B cell (primary cell): ENCODE results near the gene NPR2. TPM values are rescaled to one million over a fixed set of nuclear protein-coding genes. Genes with fewer than 3 reads are reported as not detected.

Source experiments
- ATAC-seq: fragments of 200-7000 bp; cut with Tn5 transposase; one replicate; pipeline ENCODE4 v1.10.0; 2021; ENCODE audit warnings: low read depth, mild to moderate bottlenecking, moderate number of reproducible peaks, moderate library complexity
- CTCF ChIA-PET: fragments of 350-600 bp; sonication (Branson Sonifier 250); formaldehyde crosslinking; loops from one replicate; lab custom pipeline; 2021; ENCODE audit warnings: antibody characterized with exemption, inconsistent platforms; lab: Charles Lee
- POLR2A ChIA-PET: fragments of 350-600 bp; sonication (Branson Sonifier 250); formaldehyde crosslinking; loops from one replicate; lab custom pipeline; 2021; ENCODE audit warnings: antibody characterized with exemption; lab: Charles Lee
- DNase-seq: peaks from one replicate; pipeline ENCODE4 v3.0.0; 2013
- H2AFZ ChIP-seq: 2 replicates; pipeline ENCODE4 v1.6.1; 2012; ENCODE audit warnings: mild to moderate bottlenecking, low read depth, low read length; ENCODE audit not compliant: insufficient read depth, poor library complexity, severe bottlenecking
- H3K27ac ChIP-seq, 2 donors: 1 replicate in 1 of 2; 2 replicates in 1 of 2; pipeline ENCODE4 v1.5.1; 2012 to 2013; ENCODE audit warnings: low read length in 2 of 2, mild to moderate bottlenecking in 2 of 2, moderate library complexity in 1 of 2
- H3K27me3 ChIP-seq, 4 experiments: fragments of 200-600 bp in 1 of 4; sonication (generic) in 1 of 4; replicated peaks in 1 of 4; 1 replicate in 2 of 4; 2 replicates in 2 of 4; pipeline versions ENCODE4 v1.6.1 to v1.7.0; 2013 to 2016; ENCODE audit warnings: low read length in 3 of 4, mild to moderate bottlenecking in 2 of 4, mixed read lengths in 1 of 4, moderate library complexity in 1 of 4; ENCODE audit not compliant: insufficient read depth in 4 of 4, control insufficient read depth in 3 of 4; ENCODE audit errors: control extremely low read depth in 1 of 4
- H3K36me3 ChIP-seq, 2 experiments: replicated peaks in 1 of 2; 1 replicate in 1 of 2; 2 replicates in 1 of 2; pipeline versions ENCODE4 v1.6.1 to v1.7.1; 2013; ENCODE audit warnings: low read length in 1 of 2; ENCODE audit not compliant: insufficient read depth in 2 of 2, control insufficient read depth in 1 of 2; ENCODE audit errors: control extremely low read depth in 1 of 2, extremely low read depth in 1 of 2
- H3K4me1 ChIP-seq, 2 donors: fragments of 200-600 bp in 1 of 2; sonication (generic) in 1 of 2; 1 replicate in 1 of 2; 2 replicates in 1 of 2; pipeline versions ENCODE4 v1.5.1 to v1.6.1; 2013 to 2017; ENCODE audit warnings: low read length in 2 of 2; ENCODE audit not compliant: control insufficient read depth in 2 of 2, insufficient read depth in 2 of 2
- H3K4me2 ChIP-seq: replicated peaks from 2 replicates; pipeline ENCODE3; 2012; ENCODE audit warnings: mild to moderate bottlenecking, low read depth, low read length; ENCODE audit not compliant: poor library complexity, severe bottlenecking
- H3K4me3 ChIP-seq, 5 experiments: fragments of 200-600 bp in 1 of 5; sonication (generic) in 1 of 5; 1 replicate in 3 of 5; 2 replicates in 2 of 5; pipeline versions ENCODE4 v1.5.1 to v1.7.0; 2011 to 2016; ENCODE audit warnings: low read length in 4 of 5, mild to moderate bottlenecking in 4 of 5, low read depth in 2 of 5, control low read depth in 1 of 5, moderate library complexity in 1 of 5; ENCODE audit not compliant: insufficient read depth in 1 of 5; ENCODE audit errors: control extremely low read depth in 1 of 5, extremely low read depth in 1 of 5
- H3K79me2 ChIP-seq: fragments of 200-600 bp; sonication (generic); one replicate; pipeline ENCODE4 v1.6.0; 2016; ENCODE audit warnings: low read length; ENCODE audit not compliant: control insufficient read depth, insufficient read depth
- H3K9ac ChIP-seq: fragments of 200-600 bp; sonication (generic); 2 replicates; pipeline ENCODE4 v1.6.1; 2017; ENCODE audit warnings: mild to moderate bottlenecking, low read length, moderate library complexity
- H3K9me3 ChIP-seq, 3 donors: one replicate each; pipeline versions ENCODE4 v1.6.1 to v1.7.1; 2013; ENCODE audit warnings: low read length in 2 of 3; ENCODE audit not compliant: control insufficient read depth in 2 of 3, insufficient read depth in 1 of 3; ENCODE audit errors: control extremely low read depth in 1 of 3
- H4K20me1 ChIP-seq: 2 replicates; pipeline ENCODE4 v1.6.0; 2012; ENCODE audit warnings: mild to moderate bottlenecking, low read length; ENCODE audit not compliant: insufficient read depth, control insufficient read depth, poor library complexity, severe bottlenecking
- H3K27ac Mint-ChIP-seq: one replicate; pipeline ENCODE4 v1.8.0; 2021; ENCODE audit warnings: mixed read lengths
- H3K27me3 Mint-ChIP-seq: one replicate; pipeline ENCODE4 v1.8.0; 2021; ENCODE audit warnings: mixed read lengths
- H3K4me1 Mint-ChIP-seq: one replicate; pipeline ENCODE4 v1.8.0; 2021; ENCODE audit warnings: mixed read lengths
- H3K4me3 Mint-ChIP-seq: one replicate; pipeline ENCODE4 v1.8.0; 2021; ENCODE audit warnings: mixed read lengths
- H3K9me3 Mint-ChIP-seq: one replicate; pipeline ENCODE4 v1.8.0; 2022; ENCODE audit warnings: mixed read lengths; ENCODE audit not compliant: insufficient read depth
- CTCF ChIP-seq: fragments of 200-600 bp; IDR thresholded peaks from one replicate; pipeline ENCODE4 v1.8.0; 2022; ENCODE audit warnings: antibody characterized with exemption, mild to moderate bottlenecking
- EZH2 ChIP-seq: IDR thresholded peaks from 2 replicates; pipeline ENCODE4 v1.6.1; 2012; ENCODE audit warnings: borderline replicate concordance, low read depth, mild to moderate bottlenecking, moderate library complexity, low read length; ENCODE audit not compliant: insufficient read depth, poor library complexity, severe bottlenecking
- WGBS: methylation state at CpG from one replicate; pipeline ENCODE4 v1.1.5; 2013; ENCODE audit warnings: missing lambda C conversion rate; ENCODE audit not compliant: insufficient coverage; 5-methylcytosine and 5-hydroxymethylcytosine counted together
- intact Hi-C: fragments of 100-400 bp; cut with micrococcal nuclease; formaldehyde crosslinking; loops from one replicate; pipeline ENCODE4 v1.10.0; 2022
- polyA plus RNA-seq: library from polyadenylated mRNA; depleted of rRNA; stranded (reverse); fragments of >200 nt; gene quantifications from 2 replicates; pipeline ENCODE4 v1.2.3, GENCODE V29; 2012
- total RNA-seq, 2 donors: library from RNA; stranded (reverse); fragments of 120-200 nt in 1 of 2; gene quantifications; 1 replicate in 1 of 2; 2 replicates in 1 of 2; pipeline versions ENCODE4 v1.2.3 to v1.2.4, GENCODE V29; 2013 to 2022

Gene NPR2
- total and polyA plus RNA-seq, 2 donors (not counting 1 experiment from before 2014, with no cell fraction given): 7.6 to 8.0 TPM

- no peak overlapping the region for H3K4me2 ChIP-seq
- H3K79me2 ChIP-seq: peaks cover 13% of the 10 kb centered on the region
- ChIA-PET CTCF (interaction anchor here (0.6 to 6.0 kb wide), 43 partner anchors 7 to 233 kb away, joined by 3 to 176 read pairs (median 6); partner anchors contain the start of genes CREB3, FAM221B, GBA2 and HINT2), POLR2A (interaction anchor here (1.5 kb wide), 1 partner anchor 37 kb away, joined by 3 read pairs; no protein-coding TSS in a partner anchor)
- no peak overlapping the region for H3K4me3 Mint-ChIP-seq
- H3K27me3 Mint-ChIP-seq: peaks cover 4% of the 10 kb centered on the region
- peaks cover 5% of the 10 kb centered on the region in 2 donors for H3K4me1 ChIP-seq
- H3K27me3 ChIP-seq: peaks cover 0 to 6% (median 3%) of the 10 kb centered on the region in 4 experiments
- H3K27ac ChIP-seq: no peak overlapping the region
- H3K9me3 Mint-ChIP-seq: no peaks in the 10 kb centered on the region
- H3K4me3 ChIP-seq: no peak overlapping the region
- H3K9ac ChIP-seq: no peak overlapping the region
- no peaks in the 10 kb centered on the region for H3K9me3 ChIP-seq
- DNase-seq (no peak), ATAC-seq (no peak)
- H3K4me1 Mint-ChIP-seq: peaks cover 9% of the 10 kb centered on the region
- H4K20me1 ChIP-seq: peaks cover 9% of the 10 kb centered on the region
- intact Hi-C loops: no loop called here
- H2AFZ ChIP-seq: no peak overlapping the region
- H3K27ac Mint-ChIP-seq: no peak overlapping the region
- H3K36me3 ChIP-seq: peaks cover 0 to 10% of the 10 kb centered on the region in 2 experiments
- TF ChIP-seq EZH2: no peak
- no peak for TF ChIP-seq CTCF
- WGBS: 100% methylated on average over 1 of the region's 2 CpGs
These were observed 1.9 kb upstream of the NPR2 start for GRCh38 chr9:35789541-35789940.

GRCh38 chr9:35790025-35790384, 1.4 kb upstream of the NPR2 start:
- peaks cover 9% of the 10 kb centered on the region for H3K4me1 Mint-ChIP-seq
- Histone ChIP-seq H3K27ac (no peak overlapping the region), H3K9me3 (no peaks in the 10 kb centered on the region), H2AFZ (no peak overlapping the region), H3K36me3 (peaks cover 0 to 7% of the 10 kb centered on the region in 2 experiments), H3K4me2 (no peak overlapping the region), H3K79me2 (peaks cover 12% of the 10 kb centered on the region), H4K20me1 (peaks cover 9% of the 10 kb centered on the region), H3K4me1 (peaks cover 5% of the 10 kb centered on the region in 2 donors), H3K27me3 (peaks cover 0 to 6% (median 3%) of the 10 kb centered on the region in 4 experiments), H3K4me3 (no peak overlapping the region), H3K9ac (no peak overlapping the region)
- ATAC-seq: no peak
- no peak overlapping the region for H3K4me3 Mint-ChIP-seq
- intact Hi-C loops: loop anchor here (1.0 to 2.0 kb wide), 3 partner anchors 33 to 92 kb away; no protein-coding TSS in a partner anchor
- WGBS: 46% methylated on average over 3 of the region's 4 CpGs
- CTCF ChIA-PET: interaction anchor here (0.6 to 6.0 kb wide), 47 partner anchors 8 to 233 kb away, joined by 3 to 176 read pairs (median 5); partner anchors contain the start of genes CREB3, FAM221B, GBA2 and HINT2
- H3K27ac Mint-ChIP-seq: peak overlapping the region; percentile 26
- TF ChIP-seq EZH2: no peak
- TF ChIP-seq CTCF: no peak
- POLR2A ChIA-PET: interaction anchor here (1.5 kb wide), 1 partner anchor 36 kb away, joined by 3 read pairs; no protein-coding TSS in a partner anchor
- H3K9me3 Mint-ChIP-seq: no peaks in the 10 kb centered on the region
- DNase-seq: no peak
- peaks cover 4% of the 10 kb centered on the region for H3K27me3 Mint-ChIP-seq
